ENCODE data around the gene MT1M. TPM values are rescaled to one million over a fixed set of nuclear protein-coding genes. Genes with fewer than 3 reads are reported as not detected.

MT1M gene
- total and polyA plus RNA-seq, 10 of the 15 experiments (the other 5 are each of a cell fraction or from before 2014, with no cell fraction given), result not detected

- H2AFZ ChIP-seq (ENCODE audit: control insufficient read depth, low read depth, low read length), result peak overlapping the region; percentile 47; the same call in 1 of the 2 replicates
- H3K9ac ChIP-seq (ENCODE audit: control insufficient read depth, insufficient read depth, low read length), result no peak overlapping the region
Observed at GRCh38 chr16:56675685-56676210, 43.3 kb downstream of the MT1M start.

GRCh38 chr16:56677474-56677873, 45.0 kb downstream of the MT1M start:
- intact Hi-C loops (cut with micrococcal nuclease; ENCODE audit: unreplicated experiment) (no loop called here), in situ Hi-C loops (cut with MboI) (loop anchor here (25.0 kb wide), 1 partner anchor 740 kb away; no protein-coding TSS in a partner anchor)
- H3K9ac ChIP-seq (ENCODE audit: control insufficient read depth, insufficient read depth, low read length), result no peak overlapping the region
- H3K36me3 ChIP-seq (ENCODE audit: control insufficient read depth in 2 of 2, insufficient read depth in 2 of 2, low read length in 1 of 2), result no peaks in the 10 kb centered on the region
- H4K20me1 ChIP-seq (ENCODE audit: control insufficient read depth, insufficient read depth), result no peaks in the 10 kb centered on the region
- DNase-seq (ENCODE audit: low read depth, low spot score) (no peak), FAIRE-seq (no peak), ATAC-seq (no peak)
- H2AFZ ChIP-seq (ENCODE audit: control insufficient read depth, low read depth, low read length), result no peak overlapping the region
- H3K79me2 ChIP-seq (ENCODE audit: control insufficient read depth, insufficient read depth, low read length), result no peaks in the 10 kb centered on the region
- no TSS peak for BruUV-seq (replicated peaks)
- SMC1A ChIA-PET (ENCODE audit: uncharacterized antibody, unreplicated experiment), result no interaction called here
- POLR2A ChIA-PET, result no interaction called here
- RAD21 ChIA-PET (ENCODE audit: unreplicated experiment), result interaction anchor here (1.2 kb wide), 1 partner anchor 24 kb away, joined by 3 read pairs; no protein-coding TSS in a partner anchor
- H3K9me3 ChIP-seq (replicated peaks; ENCODE audit: control insufficient read depth, insufficient read depth, low read length), result no peaks in the 10 kb centered on the region
- 42% methylated on average over 3 of the region's 3 CpGs for WGBS (ENCODE audit: insufficient coverage, insufficient replicate concordance, low lambda C conversion rate, missing lambda C conversion rate)
- H3K4me2 ChIP-seq (ENCODE audit: control insufficient read depth, insufficient read depth), result no peak overlapping the region
- no peak overlapping the region for H3K4me3 ChIP-seq
- H3K4me1 ChIP-seq (ENCODE audit: control insufficient read depth, insufficient read depth, low read length), result peaks cover 6% of the 10 kb centered on the region
- CTCF ChIA-PET, result interaction anchor here (2.7 kb wide), 1 partner anchor 24 kb away, joined by 15 read pairs; no protein-coding TSS in a partner anchor
- H3K27ac ChIP-seq (ENCODE audit: control insufficient read depth, insufficient read depth), result no peak overlapping the region
- peaks cover 0 to 4% of the 10 kb centered on the region in 2 experiments; a peak in 3 of 4 replicates for H3K27me3 ChIP-seq (replicated peaks in 1 of 2; ENCODE audit: control insufficient read depth in 2 of 2, insufficient read depth in 2 of 2, low read length in 1 of 2)
- TF ChIP-seq MYB (IDR thresholded peaks at IDR 0.05; ENCODE audit: borderline replicate concordance, low read depth, low read length), result no peak
- TF ChIP-seq USF2 (IDR thresholded peaks at IDR 0.05; ENCODE audit: borderline replicate concordance, low read depth, low read length), result no peak
- no peak for TF ChIP-seq HDAC6 (IDR thresholded peaks at IDR 0.05; ENCODE audit: unreplicated experiment)
- no peak for TF ChIP-seq ZNF622 (IDR thresholded peaks at IDR 0.05)
- no peak for TF ChIP-seq IRF5 (IDR thresholded peaks at IDR 0.05; ENCODE audit: borderline replicate concordance)
- no peak for TF ChIP-seq CBX3 (IDR thresholded peaks at IDR 0.05; ENCODE audit: borderline replicate concordance, low read depth)
- no peak for TF ChIP-seq SREBF1 (IDR thresholded peaks at IDR 0.05; ENCODE audit: low read length)
- no peak for TF ChIP-seq NBN (IDR thresholded peaks at IDR 0.05)
- no peak for TF ChIP-seq CEBPB (IDR thresholded peaks at IDR 0.05; ENCODE audit: borderline replicate concordance in 1 of 2, low read depth in 2 of 2, low read length in 2 of 2)
- TF ChIP-seq ATF3 (IDR thresholded peaks at IDR 0.05; ENCODE audit: borderline replicate concordance, extremely low read depth, low read depth, low read length), result no peak

More at GRCh38 chr16:56675685-56676210, 43.3 kb downstream of the MT1M start:
- H3K4me1 ChIP-seq (ENCODE audit: control insufficient read depth, insufficient read depth, low read length), result no peaks in the 10 kb centered on the region
- no peaks in the 10 kb centered on the region for H3K36me3 ChIP-seq (ENCODE audit: control insufficient read depth in 2 of 2, insufficient read depth in 2 of 2, low read length in 1 of 2)
- BruUV-seq (replicated peaks), result no TSS peak
- TF ChIP-seq HDAC6 (IDR thresholded peaks at IDR 0.05; ENCODE audit: unreplicated experiment) (no peak), LARP7 (IDR thresholded peaks at IDR 0.05) (0 out of 2 replicates have a peak, but pooled peaks have one; percentile 53), BHLHE40 (IDR thresholded peaks at IDR 0.05; ENCODE audit: borderline replicate concordance in 1 of 2, low read depth in 2 of 2, low read length in 1 of 2) (0 out of 4 replicates have a peak, but pooled peaks of 1 of the 2 experiments have one; percentile 26)
- H3K79me2 ChIP-seq (ENCODE audit: control insufficient read depth, insufficient read depth, low read length), result no peaks in the 10 kb centered on the region
- in situ Hi-C loops (cut with MboI), result loop anchor here (25.0 kb wide), 1 partner anchor 738 kb away; no protein-coding TSS in a partner anchor
- H3K9me3 ChIP-seq (replicated peaks; ENCODE audit: control insufficient read depth, insufficient read depth, low read length), result no peaks in the 10 kb centered on the region
- no peaks in the 10 kb centered on the region for H4K20me1 ChIP-seq (ENCODE audit: control insufficient read depth, insufficient read depth)
- no peak for DNase-seq (ENCODE audit: low read depth, low spot score)
- FAIRE-seq, result no peak
- H3K4me3 ChIP-seq, result no peak overlapping the region
- ChIA-PET CTCF (interaction anchor here (1.1 to 2.7 kb wide), 2 partner anchors 26 to 101 kb away, joined by 3 to 15 read pairs; no protein-coding TSS in a partner anchor), SMC1A (ENCODE audit: uncharacterized antibody, unreplicated experiment) (interaction anchor here (0.7 to 1.8 kb wide), 4 partner anchors 22 to 267 kb away, joined by 3 to 8 read pairs (median 3); no protein-coding TSS in a partner anchor), POLR2A (no interaction called here), RAD21 (ENCODE audit: unreplicated experiment) (interaction anchor here (1.1 to 2.1 kb wide), 3 partner anchors 26 to 71 kb away, joined by 3 to 10 read pairs (median 6); partner anchors contain the start of gene MT2A)
- intact Hi-C loops (cut with micrococcal nuclease; ENCODE audit: unreplicated experiment), result no loop called here
- peak; percentile 75 for ATAC-seq
- peak overlapping the region; percentile 48 for H3K4me2 ChIP-seq (ENCODE audit: control insufficient read depth, insufficient read depth)
- 26% methylated on average over 27 of the region's 32 CpGs for WGBS (ENCODE audit: insufficient coverage, insufficient replicate concordance, low lambda C conversion rate, missing lambda C conversion rate)
- H3K27me3 ChIP-seq (replicated peaks in 1 of 2; ENCODE audit: control insufficient read depth in 2 of 2, insufficient read depth in 2 of 2, low read length in 1 of 2), result peaks cover under 1 to 4% of the 10 kb centered on the region in 2 experiments; a peak in 3 of 4 replicates
- no peak overlapping the region for H3K27ac ChIP-seq (ENCODE audit: control insufficient read depth, insufficient read depth)
